H9 (cell line): ENCODE data around the gene PRR5L. TPM values are rescaled to one million over a fixed set of nuclear protein-coding genes. Genes with fewer than 3 reads are reported as not detected.
A peak's percentile ranks its signal among the peaks of the same experiment; 100 is the strongest.

Experiments
- DNase-seq: peaks from one replicate; pipeline ENCODE4 v3.0.0-alpha.2; 2017
- H2AFZ ChIP-seq: one replicate; pipeline ENCODE4 v1.6.1; 2013; ENCODE audit warnings: mild to moderate bottlenecking, low read length, control low read depth, moderate library complexity
- H2AK5ac ChIP-seq: 2 replicates; pipeline ENCODE4 v1.6.1; 2013; ENCODE audit warnings: low read length, control low read depth, mixed read lengths; ENCODE audit not compliant: insufficient read length
- H2BK120ac ChIP-seq: one replicate; pipeline ENCODE4 v1.6.1; 2013; ENCODE audit warnings: low read depth, mild to moderate bottlenecking, low read length, control low read depth, inconsistent platforms; ENCODE audit not compliant: poor library complexity, severe bottlenecking
- H2BK12ac ChIP-seq: 2 replicates; pipeline ENCODE4 v1.6.1; 2013; ENCODE audit warnings: low read length, control low read depth, mixed read lengths, low read depth; ENCODE audit not compliant: insufficient read length
- H2BK15ac ChIP-seq: 2 replicates; pipeline ENCODE4 v1.6.1; 2013; ENCODE audit warnings: low read depth, low read length, control low read depth
- H2BK20ac ChIP-seq: one replicate; pipeline ENCODE4 v1.6.1; 2013; ENCODE audit warnings: low read depth, mild to moderate bottlenecking, low read length, control low read depth, inconsistent platforms; ENCODE audit not compliant: poor library complexity, severe bottlenecking
- H2BK5ac ChIP-seq: 2 replicates; pipeline ENCODE4 v1.6.1; 2013; ENCODE audit warnings: low read length, control low read depth, mixed read lengths; ENCODE audit not compliant: insufficient read length
- H3K14ac ChIP-seq: 2 replicates; pipeline ENCODE4 v1.6.1; 2013; ENCODE audit warnings: low read length, control low read depth; ENCODE audit not compliant: insufficient read depth
- H3K18ac ChIP-seq: 2 replicates; pipeline ENCODE4 v1.6.1; 2013; ENCODE audit warnings: low read depth, mild to moderate bottlenecking, mixed read lengths, low read length, control low read depth; ENCODE audit not compliant: insufficient read length
- H3K23ac ChIP-seq: 2 replicates; pipeline ENCODE4 v1.6.1; 2013; ENCODE audit warnings: low read length, control low read depth, mixed read lengths, low read depth; ENCODE audit not compliant: insufficient read length
- H3K23me2 ChIP-seq: 2 replicates; pipeline ENCODE4 v1.6.1; 2013; ENCODE audit warnings: low read depth, mild to moderate bottlenecking, mixed read lengths, low read length, control low read depth; ENCODE audit not compliant: insufficient read length, poor library complexity, severe bottlenecking
- H3K27ac ChIP-seq: 2 replicates; pipeline ENCODE4 v1.5.1; 2013; ENCODE audit warnings: low read length, control low read depth, mixed read lengths, low read depth; ENCODE audit not compliant: insufficient read length
- H3K27me3 ChIP-seq: 2 replicates; pipeline ENCODE4 v1.6.1; 2013; ENCODE audit warnings: low read length, control low read depth, inconsistent platforms; ENCODE audit not compliant: insufficient read depth
- H3K4ac ChIP-seq: 2 replicates; pipeline ENCODE4 v1.6.1; 2013; ENCODE audit warnings: low read depth, mild to moderate bottlenecking, control low read depth, inconsistent platforms, low read length, moderate library complexity
- H3K4me1 ChIP-seq: 2 replicates; pipeline ENCODE4 v1.6.1; 2013; ENCODE audit warnings: low read length, control low read depth, inconsistent platforms; ENCODE audit not compliant: insufficient read depth
- H3K4me2 ChIP-seq: 2 replicates; pipeline ENCODE4 v1.6.1; 2013; ENCODE audit warnings: low read length, control low read depth, mixed read lengths; ENCODE audit not compliant: insufficient read length, insufficient read depth
- H3K56ac ChIP-seq: 2 replicates; pipeline ENCODE4 v1.6.1; 2013; ENCODE audit warnings: low read depth, mild to moderate bottlenecking, mixed read lengths, low read length, control low read depth; ENCODE audit not compliant: insufficient read length
- H3K79me1 ChIP-seq: 2 replicates; pipeline ENCODE4 v1.6.1; 2013; ENCODE audit warnings: low read depth, mild to moderate bottlenecking, moderate library complexity, low read length, control low read depth, inconsistent platforms; ENCODE audit not compliant: insufficient read depth, poor library complexity, severe bottlenecking
- H3K79me2 ChIP-seq: 2 replicates; pipeline ENCODE4 v1.6.1; 2013; ENCODE audit warnings: low read length, control low read depth, inconsistent platforms; ENCODE audit not compliant: insufficient read depth
- H3K9ac ChIP-seq: 2 replicates; pipeline ENCODE4 v1.6.1; 2013; ENCODE audit warnings: low read length, control low read depth, mixed read lengths; ENCODE audit not compliant: insufficient read length; ENCODE audit errors: extremely low read depth
- H3K9me3 ChIP-seq: one replicate; pipeline ENCODE4 v1.6.1; 2013; ENCODE audit warnings: low read depth, low read length, inconsistent platforms; ENCODE audit not compliant: control insufficient read depth
- H3T11ph ChIP-seq: one replicate; pipeline ENCODE4 v1.6.1; 2013; ENCODE audit warnings: mild to moderate bottlenecking, low read length, control low read depth, inconsistent platforms
- H4K20me1 ChIP-seq: one replicate; pipeline ENCODE4 v1.6.1; 2013; ENCODE audit not compliant: control insufficient read depth, insufficient read length, insufficient read depth
- H4K5ac ChIP-seq: 2 replicates; pipeline ENCODE4 v1.6.1; 2013; ENCODE audit warnings: low read depth, mild to moderate bottlenecking, mixed read lengths, low read length, control low read depth; ENCODE audit not compliant: insufficient read length
- H4K8ac ChIP-seq: replicated peaks from 2 replicates; pipeline ENCODE4 v1.6.1; 2013; ENCODE audit warnings: low read length, control low read depth, mixed read lengths, low read depth; ENCODE audit not compliant: insufficient read length
- H4K91ac ChIP-seq: 2 replicates; pipeline ENCODE4 v1.6.1; 2013; ENCODE audit warnings: low read depth, mild to moderate bottlenecking, moderate library complexity, mixed read lengths, low read length, control low read depth; ENCODE audit not compliant: insufficient read length
- H3K27ac Mint-ChIP-seq, 3 experiments: 2 replicates in 2 of 3; 3 replicates in 1 of 3; pipeline ENCODE4 v1.8.0; 2020 to 2021; ENCODE audit warnings: mixed read lengths in 3 of 3, mild to moderate bottlenecking in 1 of 3, moderate library complexity in 1 of 3
- H3K27me3 Mint-ChIP-seq: 2 replicates; pipeline ENCODE4 v1.8.0; 2021; ENCODE audit warnings: low read depth, mild to moderate bottlenecking, moderate library complexity, mixed read lengths
- H3K36me3 Mint-ChIP-seq, 3 experiments: 2 replicates in 2 of 3; 3 replicates in 1 of 3; pipeline ENCODE4 v1.8.0; 2020 to 2021; ENCODE audit warnings: low read depth in 3 of 3, mixed read lengths in 3 of 3; ENCODE audit not compliant: insufficient read depth in 1 of 3
- H3K4me1 Mint-ChIP-seq, 2 experiments: 2 replicates each; pipeline ENCODE4 v1.8.0; 2020; ENCODE audit warnings: mixed read lengths in 2 of 2
- H3K4me3 Mint-ChIP-seq, 2 experiments: 2 replicates in 1 of 2; 3 replicates in 1 of 2; pipeline ENCODE4 v1.8.0; 2020 to 2021; ENCODE audit warnings: mild to moderate bottlenecking in 2 of 2, mixed read lengths in 2 of 2, moderate library complexity in 1 of 2
- H3K9me3 Mint-ChIP-seq, 2 experiments: 2 replicates in 1 of 2; 3 replicates in 1 of 2; pipeline ENCODE4 v1.8.0; 2020; ENCODE audit warnings: mild to moderate bottlenecking in 2 of 2, mixed read lengths in 2 of 2, moderate library complexity in 1 of 2
- CTCF ChIP-seq: fragments of 200-600 bp; sonication (generic); conservative IDR thresholded peaks from 3 replicates; pipeline ENCODE4 v1.8.0; 2021; ENCODE audit warnings: antibody characterized with exemption, mild to moderate bottlenecking
- WGBS: extraction: QIAGEN DNeasy Blood & Tissue Kit; methylation state at CpG from one replicate; pipeline ENCODE4 v1.1.7; 2013; ENCODE audit warnings: missing lambda C conversion rate, low lambda C conversion rate, mixed read lengths; ENCODE audit not compliant: insufficient read length; ENCODE audit errors: extremely low coverage; 5-methylcytosine and 5-hydroxymethylcytosine counted together
- total RNA-seq: library from RNA; stranded (reverse); gene quantifications from 2 replicates; pipeline ENCODE4 v1.2.1, GENCODE V29; 2021

The PRR5L gene
- total RNA-seq, 1 experiment from 2014 or later: 5.6 TPM

GRCh38 chr11:36460220-36460619 lies 164.1 kb downstream of the PRR5L start:
- no peak overlapping the region for H2BK5ac ChIP-seq
- H3K4ac ChIP-seq: no peak overlapping the region
- H3K9me3 Mint-ChIP-seq: no peaks in the 10 kb centered on the region
- no peak overlapping the region for H3K4me2 ChIP-seq
- H4K8ac ChIP-seq: no peak overlapping the region
- H4K20me1 ChIP-seq: no peaks in the 10 kb centered on the region
- no peaks in the 10 kb centered on the region for H3K36me3 Mint-ChIP-seq
- no peaks in the 10 kb centered on the region for H3K23me2 ChIP-seq
- no peak overlapping the region for H4K5ac ChIP-seq
- no peak overlapping the region for H2BK12ac ChIP-seq
- no peak overlapping the region for H3T11ph ChIP-seq
- no peak overlapping the region; a peak in 1 of 7 replicates for H3K27ac Mint-ChIP-seq
- H3K9me3 ChIP-seq: no peaks in the 10 kb centered on the region
- H4K91ac ChIP-seq: no peak overlapping the region
- no peak overlapping the region for H2BK20ac ChIP-seq
- WGBS: no CpG with 5 or more reads among the region's 10 CpGs
- H3K4me1 ChIP-seq: no peaks in the 10 kb centered on the region
- no peak for TF ChIP-seq CTCF
- no peak overlapping the region for H3K23ac ChIP-seq
- peak; percentile 65 for DNase-seq
- no peak overlapping the region for H2BK120ac ChIP-seq
- no peak overlapping the region for H3K14ac ChIP-seq
- H3K18ac ChIP-seq: no peak overlapping the region
- no peak overlapping the region for H2AFZ ChIP-seq
- no peak overlapping the region for H2BK15ac ChIP-seq
- H3K56ac ChIP-seq: no peak overlapping the region
- H3K9ac ChIP-seq: no peak overlapping the region
- no peaks in the 10 kb centered on the region for H3K79me1 ChIP-seq
- H2AK5ac ChIP-seq: no peak overlapping the region
- H3K4me1 Mint-ChIP-seq: peaks cover 19 to 22% of the 10 kb centered on the region in 2 experiments
- H3K27ac ChIP-seq: no peak overlapping the region
- no peak overlapping the region for H3K4me3 Mint-ChIP-seq
- H3K79me2 ChIP-seq: no peaks in the 10 kb centered on the region
- no peaks in the 10 kb centered on the region for H3K27me3 ChIP-seq
- H3K27me3 Mint-ChIP-seq: no peaks in the 10 kb centered on the region
